ENCODE measurements around the gene EDRF1. TPM values are rescaled to one million over a fixed set of nuclear protein-coding genes. Genes with fewer than 3 reads are reported as not detected.

The EDRF1 gene
- total and polyA plus RNA-seq, 2 of the 4 experiments (the other 2 are of a cell fraction) = 17.0 to 24.9 TPM

GRCh38 chr10:125781374-125781773, 61.9 kb downstream of the EDRF1 start:
- Histone ChIP-seq H3K4me3 (ENCODE audit: insufficient read depth, low read depth, low read length) (no peak overlapping the region), H2AK9ac (replicated peaks; ENCODE audit: low read depth, low read length, poor library complexity) (no peak overlapping the region), H4K8ac (ENCODE audit: low read depth in 2 of 2, low read length in 2 of 2) (no peak overlapping the region), H2AFZ (replicated peaks; ENCODE audit: low read length, poor library complexity) (no peak overlapping the region), H3K4ac (ENCODE audit: low read depth, low read length) (no peak overlapping the region), H2AK5ac (ENCODE audit: low read depth, low read length) (no peak overlapping the region), H3K4me1 (ENCODE audit: control insufficient read depth, insufficient read depth, low read length) (no peaks in the 10 kb centered on the region), H4K5ac (ENCODE audit: low read depth, low read length) (no peak overlapping the region), H3K79me1 (ENCODE audit: low read depth in 1 of 2, low read length in 2 of 2) (no peaks in the 10 kb centered on the region), H3K18ac (ENCODE audit: low read depth, low read length) (no peak overlapping the region), H3K27ac (ENCODE audit: insufficient read depth, low read length) (no peak overlapping the region), H3K23ac (ENCODE audit: low read depth, low read length) (no peak overlapping the region), H3K36me3 (ENCODE audit: control insufficient read depth, insufficient read depth, low read length) (no peaks in the 10 kb centered on the region), H4K20me1 (ENCODE audit: insufficient read depth, low read length) (no peaks in the 10 kb centered on the region), H3K56ac (ENCODE audit: extremely low read depth, insufficient read depth, low read length) (no peak overlapping the region), H3K14ac (replicated peaks; ENCODE audit: low read depth, low read length) (no peak overlapping the region), H3K9me1 (ENCODE audit: insufficient read depth, low read length) (no peaks in the 10 kb centered on the region), H2BK120ac (ENCODE audit: low read depth, low read length) (no peak overlapping the region), H4K91ac (ENCODE audit: insufficient read depth, low read depth, low read length) (no peak overlapping the region), H3K9me3 (ENCODE audit: control insufficient read depth, insufficient read depth, low read length) (no peaks in the 10 kb centered on the region), H2BK5ac (ENCODE audit: low read depth, low read length, poor library complexity, severe bottlenecking) (no peak overlapping the region), H3K9ac (ENCODE audit: low read depth, low read length) (no peak overlapping the region), H3K27me3 (ENCODE audit: control insufficient read depth, insufficient read depth, low read length) (peaks cover 2% of the 10 kb centered on the region; the same call in 1 of the 2 replicates), H3K4me2 (ENCODE audit: low read depth, low read length) (no peak overlapping the region), H2BK20ac (ENCODE audit: low read depth, low read length) (no peak overlapping the region), H2BK15ac (ENCODE audit: low read depth, low read length) (no peak overlapping the region)
- 67% methylated on average over 1 of the region's 8 CpGs; no CpG with 5 or more reads in 1 of the 2 experiments for WGBS, 2 experiments (ENCODE audit: extremely low coverage in 2 of 2, insufficient read length in 1 of 2)
- ChIA-PET CTCF (no interaction called here), POLR2A (ENCODE audit: unreplicated experiment) (no interaction called here)
- no peak for TF ChIP-seq NFE2L2 (IDR thresholded peaks at IDR 0.05; ENCODE audit: low read depth, low read length)
- TF ChIP-seq RCOR1 (IDR thresholded peaks at IDR 0.05; ENCODE audit: insufficient replicate concordance, low read length) = no peak
- no peak for TF ChIP-seq USF2 (IDR thresholded peaks at IDR 0.05; ENCODE audit: low read depth, low read length)
- no peak for TF ChIP-seq CEBPB (IDR thresholded peaks at IDR 0.05; ENCODE audit: low read depth, low read length)
- in situ Hi-C loops (cut with MboI; ENCODE audit: low sequenced_read_pairs) = no loop called here
- no TSS peak for BruUV-seq (replicated peaks)
- dilution Hi-C loops (cut with HindIII; ENCODE audit: low sequenced_read_pairs, unreplicated experiment) = no loop called here
- intact Hi-C loops (cut with micrococcal nuclease) = no loop called here
- no peak for ATAC-seq (ENCODE audit: low read depth)
- no peak for DNase-seq

Data from IMR-90 (cell line).